Mammary epithelial cell (primary cell): ENCODE data around the gene CARHSP1.

Source experiments
- CTCF ChIP-seq, 2 donors: IDR thresholded peaks in 1 of 2; conservative IDR thresholded peaks in 1 of 2; 2 replicates each; pipeline ENCODE4 v1.5.1; 2011 to 2012; ENCODE audit warnings: inconsistent platforms in 2 of 2, low read length in 2 of 2, mild to moderate bottlenecking in 2 of 2, control low read depth in 1 of 2, low read depth in 1 of 2; ENCODE audit not compliant: insufficient read depth in 1 of 2; ENCODE audit errors: extremely low read depth in 1 of 2
- EZH2 ChIP-seq: IDR thresholded peaks from 2 replicates; pipeline ENCODE4 v1.6.1; 2012; ENCODE audit warnings: low read length, inconsistent platforms, borderline replicate concordance

- no peak for TF ChIP-seq EZH2
- no peak for TF ChIP-seq CTCF (conservative IDR thresholded peaks at IDR 0.05 in 1 of 2, IDR thresholded peaks at IDR 0.05 in 1 of 2; ENCODE audit: extremely low read depth in 1 of 2, insufficient read depth in 1 of 2, low read depth in 1 of 2, low read length in 2 of 2)
Observed at GRCh38 chr16:8814095-8814806, 54.6 kb downstream of the CARHSP1 start.
